Mesodermal cell (in vitro differentiated cells): ENCODE results near the gene LMO1.

Experiments
- H3K27ac ChIP-seq: 2 replicates; pipeline ENCODE4 v1.7.0; 2013; ENCODE audit warnings: mild to moderate bottlenecking, low read depth, low read length, moderate library complexity; ENCODE audit not compliant: severe bottlenecking
- H3K36me3 ChIP-seq: 2 replicates; pipeline ENCODE4 v1.7.1; 2013; ENCODE audit warnings: mild to moderate bottlenecking, low read length, moderate library complexity; ENCODE audit not compliant: control insufficient read depth, insufficient read depth
- H3K4me1 ChIP-seq: one replicate; pipeline ENCODE4 v1.7.1; 2013; ENCODE audit warnings: mild to moderate bottlenecking, low read length; ENCODE audit not compliant: insufficient read depth, control insufficient read depth, poor library complexity, severe bottlenecking
- H3K4me3 ChIP-seq: 2 replicates; pipeline ENCODE4 v1.7.0; 2013; ENCODE audit warnings: low read length, control low read depth, mild to moderate bottlenecking; ENCODE audit not compliant: insufficient read depth, poor library complexity, severe bottlenecking; ENCODE audit errors: extremely low read depth
- H3K9me3 ChIP-seq: 2 replicates; pipeline ENCODE4 v1.7.1; 2013; ENCODE audit warnings: mild to moderate bottlenecking, low read length, moderate library complexity; ENCODE audit not compliant: control insufficient read depth
- WGBS, 2 experiments: methylation state at CpG; one replicate each; pipeline ENCODE4 v1.1.5; 2013; ENCODE audit warnings: missing lambda C conversion rate in 2 of 2; ENCODE audit not compliant: insufficient coverage in 2 of 2; 5-methylcytosine and 5-hydroxymethylcytosine counted together

Gene LMO1

GRCh38 chr11:8224711-8225110 lies 39.0 kb downstream of the LMO1 start:
- H3K4me3 ChIP-seq = no peak overlapping the region
- WGBS, 2 experiments = 80 to 100% methylated on average over 1 of the region's 2 CpGs
- H3K4me1 ChIP-seq = peaks cover 4% of the 10 kb centered on the region
- H3K9me3 ChIP-seq = no peaks in the 10 kb centered on the region
- H3K36me3 ChIP-seq = no peaks in the 10 kb centered on the region
- no peak overlapping the region for H3K27ac ChIP-seq

DNA sequence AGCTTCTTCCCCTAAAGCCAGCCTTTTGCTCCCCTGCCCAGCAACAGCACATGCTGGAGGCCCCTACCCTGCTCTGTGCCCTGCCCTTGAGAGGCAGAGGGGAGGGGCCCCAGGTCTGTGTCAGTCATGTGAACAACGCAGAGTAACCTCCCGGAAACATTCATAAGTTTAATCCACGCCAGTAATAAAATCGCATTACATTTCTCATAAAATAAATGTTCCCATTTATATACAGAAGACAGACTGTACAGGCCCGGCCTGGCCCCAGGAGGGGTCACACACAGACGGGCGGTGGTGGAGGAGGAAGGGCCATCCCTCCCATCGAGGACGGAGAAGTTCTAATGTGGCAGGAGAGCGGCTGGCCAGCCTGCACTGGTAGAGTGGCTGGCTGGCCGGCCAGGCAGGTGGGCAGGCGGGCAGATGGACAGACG lies 39.5 kb downstream of the LMO1 start:
- no peaks in the 10 kb centered on the region for H3K9me3 ChIP-seq
- H3K36me3 ChIP-seq = no peaks in the 10 kb centered on the region
- no peak overlapping the region for H3K27ac ChIP-seq
- 89 to 94% methylated on average over 5 to 12 of the region's 13 CpGs for WGBS, 2 experiments
- H3K4me3 ChIP-seq = no peak overlapping the region
- peaks cover 4% of the 10 kb centered on the region for H3K4me1 ChIP-seq

DNA sequence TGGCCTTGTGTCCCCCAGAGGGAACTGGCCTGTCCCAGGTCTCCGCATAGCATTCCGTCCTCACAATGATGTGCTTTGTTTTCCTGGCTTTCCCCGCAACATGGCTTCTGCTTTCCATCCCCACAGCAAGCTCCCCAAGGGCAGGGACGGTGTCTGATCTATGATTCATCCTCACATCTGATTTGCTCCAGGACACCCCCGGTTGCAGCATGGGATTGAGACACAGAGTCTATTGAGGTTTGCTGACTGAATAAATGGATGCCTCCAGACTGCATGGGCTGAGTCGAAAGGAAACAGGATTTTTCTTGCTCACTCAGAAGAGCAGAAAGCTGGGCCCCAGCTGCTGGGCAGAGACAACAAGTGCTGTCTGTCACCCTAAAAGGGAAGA lies 40.2 kb downstream of the LMO1 start:
- no peaks in the 10 kb centered on the region for H3K9me3 ChIP-seq
- H3K27ac ChIP-seq = peak overlapping the region; percentile 59
- H3K4me1 ChIP-seq = peaks cover 4% of the 10 kb centered on the region
- WGBS, 2 experiments = 84 to 95% methylated on average over 4 of the region's 6 CpGs
- H3K4me3 ChIP-seq = no peak overlapping the region
- H3K36me3 ChIP-seq = no peaks in the 10 kb centered on the region

DNA sequence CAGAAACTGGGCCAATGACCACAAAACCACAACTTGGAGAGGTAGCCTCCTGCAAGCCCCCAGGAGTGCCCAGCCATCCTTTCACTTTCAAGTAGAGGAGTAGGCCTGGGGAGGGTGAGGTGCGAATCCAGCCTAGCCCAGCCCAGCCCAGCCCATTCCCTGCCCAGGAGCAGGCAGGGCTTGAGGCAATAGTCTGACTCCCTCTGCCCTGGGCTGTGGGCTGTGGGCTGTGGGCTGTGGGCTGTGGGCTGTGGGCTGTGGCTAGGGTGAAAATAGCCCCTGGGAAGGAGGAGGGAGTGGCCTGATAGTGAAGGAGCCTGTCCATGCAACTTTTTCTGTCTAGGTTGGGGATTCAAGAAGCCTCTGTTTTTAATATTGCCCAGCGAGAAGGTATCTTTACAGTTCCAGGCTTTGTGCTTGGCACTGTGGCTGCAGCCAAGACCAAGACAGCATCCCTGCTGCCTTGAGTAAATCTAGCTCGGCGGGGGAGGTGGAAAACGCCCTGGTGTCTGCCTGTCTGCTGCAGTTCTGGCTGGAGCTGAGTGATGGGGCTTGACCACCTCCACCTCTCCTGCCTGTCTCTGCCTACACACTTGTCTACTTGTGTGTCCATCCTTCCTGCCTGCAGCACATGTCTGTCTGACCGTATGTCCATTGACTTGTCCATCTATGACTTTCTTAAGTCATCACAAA lies 40.7 kb downstream of the LMO1 start:
- WGBS, 2 experiments = 63 to 74% methylated on average over 5 of the region's 6 CpGs

DNA sequence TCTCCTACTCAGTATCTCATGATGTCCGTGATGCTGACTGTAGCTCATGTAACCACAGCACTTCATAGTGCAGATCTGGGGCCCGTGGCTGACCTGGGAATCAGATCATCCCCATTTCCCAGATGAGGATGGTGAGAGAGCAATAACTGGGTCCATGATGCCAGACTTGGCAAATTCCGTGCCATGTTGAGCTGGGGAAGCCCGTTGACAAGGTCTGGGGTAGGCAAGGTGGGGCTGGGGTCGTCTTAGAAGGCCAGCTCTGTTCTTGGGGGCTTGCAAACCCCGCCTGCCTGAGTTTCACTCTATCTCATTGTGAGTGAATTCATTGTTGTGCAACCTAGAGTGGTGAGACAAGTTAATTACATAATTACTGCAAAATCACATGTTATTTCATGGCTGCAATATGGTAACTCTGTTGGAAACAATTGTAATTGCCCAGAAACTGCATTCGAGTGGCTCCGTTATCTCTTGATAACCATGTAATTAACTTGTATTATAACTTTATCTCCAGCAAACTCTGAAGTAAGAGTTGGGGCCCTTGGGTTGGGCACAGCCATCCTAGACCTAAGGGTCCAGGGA lies 41.7 kb downstream of the LMO1 start:
- H3K36me3 ChIP-seq = no peaks in the 10 kb centered on the region
- no peak overlapping the region for H3K4me3 ChIP-seq
- peaks cover 4% of the 10 kb centered on the region for H3K4me1 ChIP-seq
- H3K9me3 ChIP-seq = no peaks in the 10 kb centered on the region
- H3K27ac ChIP-seq = no peak overlapping the region
- 94 to 100% methylated on average over 3 of the region's 8 CpGs for WGBS, 2 experiments

More for the DNA sequence above, 40.7 kb downstream of the LMO1 start:
- no peak overlapping the region for H3K4me3 ChIP-seq
- no peak overlapping the region for H3K27ac ChIP-seq
- H3K36me3 ChIP-seq = no peaks in the 10 kb centered on the region
- peaks cover 4% of the 10 kb centered on the region for H3K4me1 ChIP-seq
- no peaks in the 10 kb centered on the region for H3K9me3 ChIP-seq

DNA sequence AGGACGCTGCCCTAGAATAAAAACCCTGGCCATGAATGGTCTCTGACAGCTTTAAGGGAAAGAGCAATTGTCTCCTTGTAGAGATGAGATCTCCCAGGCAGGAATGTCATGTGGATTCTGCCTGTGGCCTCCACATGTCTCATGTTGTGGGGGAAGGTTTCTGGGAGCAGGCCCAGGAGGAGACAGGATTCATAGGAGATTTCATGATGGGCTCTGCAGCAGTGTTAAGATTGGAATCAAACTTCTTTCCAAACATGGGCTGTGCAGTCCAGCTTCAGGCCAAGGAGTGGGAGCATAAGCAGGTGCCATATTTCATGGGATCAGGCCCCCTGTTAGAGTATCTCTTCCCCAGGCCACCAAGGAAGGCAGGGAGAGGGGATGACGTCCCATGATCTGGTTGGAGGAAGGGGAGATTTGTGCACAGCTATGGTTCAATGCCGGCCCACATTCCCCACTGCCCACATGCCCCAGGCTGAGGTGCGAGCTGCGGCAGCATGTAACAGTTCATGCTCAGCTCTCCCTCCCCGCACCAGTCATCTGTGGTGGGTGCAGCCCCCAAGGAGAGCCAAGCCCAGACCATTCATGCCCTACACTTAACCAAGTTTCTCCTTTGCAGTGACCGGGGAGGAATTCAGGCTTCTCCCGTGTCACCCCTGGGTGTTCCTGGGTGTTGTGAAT lies 42.5 kb downstream of the LMO1 start:
- Histone ChIP-seq H3K4me3 (no peak overlapping the region), H3K27ac (no peak overlapping the region), H3K36me3 (no peaks in the 10 kb centered on the region), H3K9me3 (no peaks in the 10 kb centered on the region), H3K4me1 (peaks cover 4% of the 10 kb centered on the region)
- WGBS, 2 experiments = 90 to 92% methylated on average over 3 to 7 of the region's 8 CpGs

DNA sequence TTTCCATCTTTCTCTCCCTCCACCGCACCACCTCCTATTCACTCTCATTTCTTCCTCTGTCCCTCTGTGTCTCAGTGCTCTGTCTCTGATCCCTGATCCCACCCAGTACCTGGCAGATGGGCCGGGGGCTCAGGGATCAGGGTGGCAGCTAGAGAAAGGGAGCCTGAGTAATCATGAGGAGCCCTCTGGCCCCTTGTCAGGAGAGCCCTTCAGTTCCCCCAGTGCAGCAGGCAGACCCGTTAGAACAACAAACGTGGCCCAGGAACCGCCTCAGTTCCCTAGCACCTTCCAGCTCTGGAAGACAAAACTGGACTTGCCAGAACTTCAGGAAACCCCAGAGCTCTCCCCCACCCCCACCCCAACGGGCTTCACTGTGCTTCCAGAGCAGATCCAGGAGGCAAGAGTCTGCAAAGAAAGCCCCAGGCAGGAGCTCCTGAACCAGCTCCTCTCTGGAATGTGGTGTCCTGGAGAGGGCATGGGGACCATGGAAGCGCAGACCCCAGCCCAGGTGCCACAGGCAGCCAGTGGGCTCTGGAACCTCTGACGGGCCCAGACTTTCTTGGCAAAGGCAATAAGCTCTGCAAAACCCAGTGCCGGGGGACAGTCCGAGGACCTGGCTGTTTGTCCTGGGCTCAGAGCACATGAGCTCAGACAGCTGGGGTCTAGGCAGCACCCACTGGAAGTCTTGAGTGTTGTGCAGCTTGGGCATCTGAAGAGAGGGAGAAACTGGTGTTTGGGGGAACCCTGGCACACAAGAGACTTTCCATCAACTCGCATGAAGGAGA lies 43.2 kb downstream of the LMO1 start:
- no peak overlapping the region for H3K4me3 ChIP-seq
- no peak overlapping the region for H3K27ac ChIP-seq
- no peaks in the 10 kb centered on the region for H3K36me3 ChIP-seq
- H3K4me1 ChIP-seq = peaks cover 4% of the 10 kb centered on the region
- 89 to 94% methylated on average over 9 of the region's 11 CpGs for WGBS, 2 experiments
- no peaks in the 10 kb centered on the region for H3K9me3 ChIP-seq

GRCh38 chr11:8219257-8220021 lies 44.2 kb downstream of the LMO1 start:
- Histone ChIP-seq H3K27ac (no peak overlapping the region), H3K36me3 (no peaks in the 10 kb centered on the region), H3K4me3 (no peak overlapping the region), H3K9me3 (no peaks in the 10 kb centered on the region), H3K4me1 (peaks cover 4% of the 10 kb centered on the region)
- 86 to 90% methylated on average over 13 to 15 of the region's 16 CpGs for WGBS, 2 experiments

DNA sequence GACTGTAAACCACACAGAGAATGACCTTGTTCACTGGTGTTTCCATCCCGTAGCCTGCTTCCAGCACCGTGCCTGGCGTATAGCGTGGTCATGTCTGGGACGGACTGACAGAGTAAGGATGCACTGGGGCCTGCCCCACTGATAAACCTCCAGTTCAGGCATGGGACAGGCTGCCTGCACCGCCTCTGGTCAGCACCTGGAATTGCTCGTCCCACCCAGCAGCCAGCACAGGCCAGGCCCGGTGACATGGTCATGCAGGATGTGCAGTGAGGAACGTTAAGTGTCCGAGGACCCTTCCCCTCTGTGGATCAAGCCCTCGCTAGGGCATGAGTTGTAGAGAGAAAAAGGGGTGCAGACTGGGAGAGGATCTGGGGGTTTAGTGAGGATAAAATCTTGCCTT lies 44.8 kb downstream of the LMO1 start:
- Histone ChIP-seq H3K36me3 (no peaks in the 10 kb centered on the region), H3K27ac (no peak overlapping the region), H3K4me3 (no peak overlapping the region), H3K4me1 (peaks cover 4% of the 10 kb centered on the region), H3K9me3 (no peaks in the 10 kb centered on the region)
- 84 to 88% methylated on average over 11 of the region's 11 CpGs for WGBS, 2 experiments

DNA sequence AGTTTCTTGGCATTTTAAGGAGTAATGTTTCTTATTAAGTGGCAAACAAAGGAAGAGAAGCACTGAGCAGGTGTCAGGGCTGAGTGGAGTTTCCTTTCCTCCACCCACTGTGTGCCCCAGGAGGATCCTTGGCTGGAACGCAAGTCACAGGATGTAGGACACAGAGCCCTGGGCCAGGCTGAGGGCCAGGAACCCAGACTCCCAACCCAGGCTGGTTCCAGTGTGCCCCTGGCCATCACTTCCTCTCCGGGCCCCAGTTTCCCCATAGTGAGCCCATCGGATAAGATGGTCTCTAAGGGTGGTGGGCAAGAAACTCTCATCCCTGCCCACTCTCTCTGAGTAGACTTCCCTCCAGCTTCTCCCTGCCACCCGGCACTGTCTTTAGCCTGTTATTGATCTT lies 45.3 kb downstream of the LMO1 start:
- H3K4me3 ChIP-seq = no peak overlapping the region
- H3K9me3 ChIP-seq = no peaks in the 10 kb centered on the region
- no peaks in the 10 kb centered on the region for H3K4me1 ChIP-seq
- WGBS, 2 experiments = 98 to 100% methylated on average over 3 to 4 of the region's 4 CpGs
- no peaks in the 10 kb centered on the region for H3K36me3 ChIP-seq
- H3K27ac ChIP-seq = no peak overlapping the region
